ENCODE results near the gene PREB.
"Not testable (repeated sequence)": the region's sequence is repeated elsewhere in the genome, so short reads cannot be mapped to it uniquely, and the experiment has no call there.

Gene PREB

DNA sequence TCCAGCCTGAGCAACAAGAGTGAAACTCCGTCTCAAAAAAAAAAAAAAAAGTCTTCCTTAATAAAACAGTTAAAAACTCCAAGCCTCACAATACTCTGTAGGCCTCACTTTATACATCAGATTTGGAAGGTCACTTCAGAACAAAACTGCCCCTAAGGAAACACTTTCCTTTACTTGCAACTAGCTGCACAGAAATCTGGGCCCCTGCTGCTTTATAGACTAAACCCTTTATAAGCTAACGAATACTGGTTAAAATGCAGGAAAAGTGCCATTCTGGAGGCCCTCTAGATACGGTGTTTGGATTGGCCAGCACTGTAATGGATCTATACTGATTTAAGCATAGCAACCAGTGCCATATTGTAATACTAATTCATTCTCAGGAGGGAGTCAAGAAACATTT is 9.3 kb downstream of the PREB start:
- TF ChIP-seq, protein P1, sequence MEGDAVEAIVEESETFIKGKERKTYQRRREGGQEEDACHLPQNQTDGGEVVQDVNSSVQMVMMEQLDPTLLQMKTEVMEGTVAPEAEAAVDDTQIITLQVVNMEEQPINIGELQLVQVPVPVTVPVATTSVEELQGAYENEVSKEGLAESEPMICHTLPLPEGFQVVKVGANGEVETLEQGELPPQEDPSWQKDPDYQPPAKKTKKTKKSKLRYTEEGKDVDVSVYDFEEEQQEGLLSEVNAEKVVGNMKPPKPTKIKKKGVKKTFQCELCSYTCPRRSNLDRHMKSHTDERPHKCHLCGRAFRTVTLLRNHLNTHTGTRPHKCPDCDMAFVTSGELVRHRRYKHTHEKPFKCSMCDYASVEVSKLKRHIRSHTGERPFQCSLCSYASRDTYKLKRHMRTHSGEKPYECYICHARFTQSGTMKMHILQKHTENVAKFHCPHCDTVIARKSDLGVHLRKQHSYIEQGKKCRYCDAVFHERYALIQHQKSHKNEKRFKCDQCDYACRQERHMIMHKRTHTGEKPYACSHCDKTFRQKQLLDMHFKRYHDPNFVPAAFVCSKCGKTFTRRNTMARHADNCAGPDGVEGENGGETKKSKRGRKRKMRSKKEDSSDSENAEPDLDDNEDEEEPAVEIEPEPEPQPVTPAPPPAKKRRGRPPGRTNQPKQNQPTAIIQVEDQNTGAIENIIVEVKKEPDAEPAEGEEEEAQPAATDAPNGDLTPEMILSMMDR (conservative IDR thresholded peaks at IDR 0.05; ENCODE audit: low read depth, low read length): no peak
- no peak for DNase-seq (ENCODE audit: low read depth)
- H3K4me3 ChIP-seq (ENCODE audit: low read length): no peak overlapping the region

DNA sequence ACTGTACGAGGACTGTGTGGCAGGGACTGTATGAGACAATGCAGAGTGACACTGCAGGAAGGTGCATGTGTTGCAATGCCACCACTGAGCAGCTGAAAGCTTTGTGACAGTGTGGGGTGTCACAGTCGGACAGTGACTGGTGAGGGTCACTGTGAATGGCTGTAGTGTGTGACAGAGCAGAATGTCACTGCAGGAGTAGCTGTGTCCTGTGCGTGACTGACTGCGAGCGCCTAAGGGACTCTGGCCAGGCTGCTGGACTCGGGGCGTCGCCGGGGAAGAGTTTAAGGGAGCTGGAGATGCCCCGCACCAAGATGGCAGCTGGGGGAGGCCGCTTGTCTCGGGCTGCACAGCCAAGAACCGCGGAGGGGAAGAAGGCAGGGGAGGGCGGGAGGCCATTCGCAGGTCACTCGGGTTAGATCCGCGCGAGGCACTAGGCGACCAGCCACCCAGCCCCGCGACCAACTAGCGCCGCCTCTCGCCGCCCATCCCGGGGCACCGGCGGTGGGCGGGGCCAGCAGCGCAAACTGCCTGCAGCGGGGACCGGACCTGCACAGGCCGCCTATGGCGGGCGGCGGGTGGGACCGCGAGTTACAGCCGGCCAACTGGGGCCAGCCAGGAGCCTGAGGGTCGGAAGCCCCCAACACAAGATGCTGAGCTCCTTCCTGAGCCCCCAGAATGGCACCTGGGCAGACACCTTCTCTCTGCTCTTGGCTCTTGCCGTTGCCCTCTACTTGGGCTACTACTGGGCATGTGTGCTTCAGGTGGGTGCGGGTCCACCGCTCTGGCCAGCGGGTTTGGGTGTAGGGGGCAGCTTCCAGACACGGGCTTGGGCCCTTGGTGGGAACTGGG is 10.9 kb downstream of the PREB start, which contains the start of gene ABHD1:
Gene ABHD1 (plus strand): TSS at position 514 of the 849 bp plus-strand sequence. CDS start 134 bp downstream, at position 648.
- TF ChIP-seq, protein P1 (conservative IDR thresholded peaks at IDR 0.05; ENCODE audit: low read depth, low read length): no peak
- peak within 1 kb of the TSS; percentile 65 for H3K4me3 ChIP-seq (ENCODE audit: low read length)
- DNase-seq (ENCODE audit: low read depth): no peak

DNA sequence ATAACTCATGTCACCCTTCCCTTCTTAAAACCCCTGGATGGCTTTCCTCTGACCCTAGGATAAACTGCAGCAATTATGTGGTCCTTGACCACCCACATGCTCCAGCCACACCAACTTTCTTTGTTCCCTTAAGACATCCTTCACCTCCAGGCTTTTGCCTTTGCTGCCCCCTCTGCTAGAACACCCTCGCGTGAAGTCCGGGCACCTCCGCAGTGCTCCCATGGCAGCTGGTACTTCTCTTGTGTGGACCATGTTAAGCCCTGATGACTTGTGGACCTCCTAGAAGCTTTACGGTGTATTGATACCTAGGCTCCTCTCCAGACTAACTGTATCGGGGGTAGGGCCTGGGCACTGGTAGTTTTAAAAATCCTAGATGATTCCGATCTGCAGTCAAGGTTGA is 11.6 kb downstream of the PREB start:
- DNase-seq (ENCODE audit: low read depth): no peak
- H3K4me3 ChIP-seq (ENCODE audit: low read length): no peak overlapping the region
- TF ChIP-seq, protein P1 (conservative IDR thresholded peaks at IDR 0.05; ENCODE audit: low read depth, low read length): no peak

DNA sequence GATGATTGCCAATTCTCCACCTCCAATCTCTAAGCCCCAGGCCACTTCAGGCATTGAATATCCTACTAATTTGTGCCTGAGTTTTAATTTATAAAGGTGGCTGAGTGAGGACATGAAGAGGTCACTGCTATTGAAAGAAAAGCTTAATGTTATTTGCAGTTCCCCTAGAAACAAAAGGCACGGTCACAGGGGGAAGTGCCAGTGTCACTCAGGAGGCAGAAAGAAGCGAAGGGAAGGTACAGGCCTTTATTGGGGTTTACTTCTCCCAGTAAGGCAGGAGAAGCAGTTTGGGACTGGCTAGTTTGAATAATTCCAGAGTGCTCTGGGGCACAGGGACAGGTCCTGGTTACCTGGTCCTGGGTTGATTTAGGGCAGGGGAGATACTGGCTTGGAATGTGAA is 12.5 kb downstream of the PREB start:
- no peak overlapping the region for H3K4me3 ChIP-seq (ENCODE audit: low read length)
- no peak for DNase-seq (ENCODE audit: low read depth)
- TF ChIP-seq, protein P1 (conservative IDR thresholded peaks at IDR 0.05; ENCODE audit: low read depth, low read length): no peak

DNA sequence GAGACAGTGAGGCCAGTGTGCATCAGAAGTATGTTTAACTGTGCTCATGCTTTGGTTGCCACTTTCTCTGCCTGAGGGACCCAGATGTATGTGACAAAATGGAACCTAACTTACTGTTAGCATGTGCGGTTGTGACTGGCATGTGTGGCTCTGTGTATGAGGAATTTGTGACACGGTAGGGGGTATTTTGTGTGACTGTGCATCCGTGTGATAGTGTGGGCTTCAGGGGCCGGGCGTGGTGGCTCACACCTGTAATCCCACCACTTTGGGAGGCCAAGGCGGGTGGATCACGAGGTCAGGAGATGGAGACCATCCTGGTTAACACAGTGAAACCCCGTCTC is 15.1 kb downstream of the PREB start:
- not testable (repeated sequence) for DNase-seq (ENCODE audit: low read depth)
- H3K4me3 ChIP-seq (ENCODE audit: low read length): peak overlapping the region; percentile 46

DNA sequence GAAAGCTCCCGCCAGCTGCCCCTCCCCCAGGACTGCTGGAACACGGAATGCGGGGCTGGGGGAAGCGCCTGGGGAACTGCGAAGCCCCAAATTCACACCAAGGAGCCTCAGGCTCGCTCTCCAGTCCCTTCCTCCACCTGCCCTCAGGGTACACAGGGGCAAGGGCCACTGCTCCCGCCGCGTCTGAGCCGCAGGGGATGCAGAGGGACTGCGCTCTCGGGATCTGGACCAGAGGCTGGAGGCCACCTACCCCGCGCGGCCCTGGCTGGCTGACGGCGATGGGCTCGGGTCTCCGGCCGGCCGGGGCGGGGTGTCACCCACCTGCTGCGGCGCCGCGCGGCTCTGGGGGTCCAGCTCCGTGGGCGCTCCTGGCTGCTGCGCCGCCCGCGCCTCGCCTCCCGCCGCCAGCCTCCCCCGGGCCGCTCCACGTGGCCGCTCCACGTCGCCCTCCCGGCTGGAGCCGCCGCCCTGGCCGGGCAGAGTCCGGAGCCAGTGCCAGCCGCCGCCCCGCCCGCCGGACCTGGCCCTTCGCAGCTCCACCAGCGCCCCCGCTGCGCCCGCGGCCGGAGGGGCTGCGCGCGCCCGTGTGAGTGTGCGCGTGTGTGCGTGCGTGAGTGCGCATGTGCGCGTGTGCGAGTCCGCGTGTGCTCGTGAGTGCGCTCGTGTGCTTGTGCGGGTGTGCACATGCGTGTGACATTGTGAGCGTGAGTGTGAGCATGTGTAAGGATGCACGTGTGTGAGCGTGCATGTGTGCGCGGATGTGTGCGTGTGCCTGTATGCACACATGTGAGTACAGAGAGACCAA is 15.7 kb downstream of the PREB start, which contains the start of gene CGREF1:
Gene CGREF1 (minus strand): TSS at position 604 of the 805 bp plus-strand sequence. CDS start 14,762 bp downstream, outside the sequence.
- DNase-seq (ENCODE audit: low read depth): no peak

DNA sequence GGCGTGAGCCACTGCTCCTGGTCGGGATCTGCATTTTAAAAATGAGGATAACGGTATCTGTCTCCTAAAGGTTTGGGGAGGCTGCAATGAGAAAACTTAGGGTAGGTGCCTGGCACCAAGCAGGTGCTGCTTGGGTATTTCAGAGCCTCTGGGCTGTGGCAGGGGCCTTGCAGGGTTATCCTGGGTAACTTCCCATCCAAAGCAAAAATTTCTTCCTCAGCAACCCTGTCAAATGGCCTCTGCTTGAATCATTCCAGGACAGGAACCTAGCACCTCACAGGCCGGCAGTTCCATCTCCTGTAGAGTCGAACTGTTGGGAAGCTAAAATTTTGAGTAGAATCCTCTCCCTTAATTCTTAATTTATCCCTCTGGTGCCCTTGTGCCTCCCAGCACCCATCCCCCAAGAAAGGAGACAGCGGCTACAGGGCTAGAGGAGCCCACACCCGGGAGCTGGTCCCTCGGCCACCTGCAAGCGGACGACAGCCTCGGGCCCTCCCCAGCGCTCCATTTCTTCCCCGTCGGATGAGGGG is 16.4 kb downstream of the PREB start:
- DNase-seq (ENCODE audit: low read depth): no peak
- TF ChIP-seq, protein P1 (conservative IDR thresholded peaks at IDR 0.05; ENCODE audit: low read depth, low read length): no peak
- H3K4me3 ChIP-seq (ENCODE audit: low read length): peak overlapping the region; percentile 50

More for the DNA sequence above, 15.7 kb downstream of the PREB start, which contains the start of gene CGREF1:
- H3K4me3 ChIP-seq (ENCODE audit: low read length): peak within 1 kb of the TSS; percentile 50
- TF ChIP-seq, protein P1 (conservative IDR thresholded peaks at IDR 0.05; ENCODE audit: low read depth, low read length): no peak

Data from retinal pigment epithelial cell (primary cell).